GM18502 (cell line): ENCODE measurements around the gene HEATR5A.

Source experiments
- ATAC-seq: cut with Tn5 transposase; IDR thresholded peaks from one replicate; pipeline ENCODE4 v1.9.1; 2021; ENCODE audit warnings: mild to moderate bottlenecking; ENCODE audit not compliant: unreplicated experiment, poor library complexity

Gene HEATR5A

GRCh38 chr14:31428011-31428410 lies 7.7 kb upstream of the HEATR5A start:
- ATAC-seq: no peak

- no peak for ATAC-seq
Measured at GRCh38 chr14:31426663-31427062, 6.3 kb upstream of the HEATR5A start.

- no peak for ATAC-seq
Measured at GRCh38 chr14:31425905-31426304, 5.6 kb upstream of the HEATR5A start.

- no peak for ATAC-seq
Measured at GRCh38 chr14:31421200-31421599, 850 bp upstream of the HEATR5A start.

DNA sequence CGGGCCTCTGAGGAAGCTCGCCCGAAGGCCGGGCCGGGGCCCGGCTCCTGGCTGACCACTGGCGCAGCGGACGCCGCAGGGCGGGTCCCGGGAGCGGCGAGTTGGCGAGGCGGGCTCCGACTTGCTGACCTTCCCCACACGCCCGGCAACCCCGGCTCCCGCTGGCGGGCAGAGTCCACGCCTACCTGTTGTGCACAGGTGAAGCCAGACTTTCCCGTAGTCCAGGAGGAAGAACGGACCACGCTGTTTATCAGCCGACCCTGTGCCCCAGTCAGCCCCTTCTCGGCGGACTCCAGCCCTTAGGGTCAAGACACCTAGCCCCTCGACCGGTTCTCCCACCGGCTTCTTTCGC lies 407 bp downstream of the HEATR5A start:
- ATAC-seq: peak; percentile 25

GRCh38 chr14:31419179-31419966 lies 977 bp downstream of the HEATR5A start:
- no peak for ATAC-seq

DNA sequence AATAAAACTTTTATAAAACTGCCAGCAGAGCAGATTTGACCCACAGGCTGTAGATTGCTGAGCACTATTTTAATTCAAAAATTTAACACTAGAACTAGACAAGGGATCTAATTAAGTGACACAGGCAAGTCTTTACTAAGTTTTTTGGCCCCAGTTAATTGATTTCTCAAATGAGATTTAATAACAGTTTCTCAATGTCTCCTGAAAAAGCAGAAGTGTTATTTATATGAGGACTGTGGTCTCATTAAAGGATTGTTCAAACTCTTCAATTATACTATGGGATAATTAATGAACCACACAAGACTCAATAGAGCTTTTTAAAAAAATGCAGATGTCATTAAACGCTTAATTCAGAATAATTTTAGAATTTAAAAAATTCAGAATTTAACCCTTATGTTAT lies 1.9 kb downstream of the HEATR5A start:
- ATAC-seq: no peak

DNA sequence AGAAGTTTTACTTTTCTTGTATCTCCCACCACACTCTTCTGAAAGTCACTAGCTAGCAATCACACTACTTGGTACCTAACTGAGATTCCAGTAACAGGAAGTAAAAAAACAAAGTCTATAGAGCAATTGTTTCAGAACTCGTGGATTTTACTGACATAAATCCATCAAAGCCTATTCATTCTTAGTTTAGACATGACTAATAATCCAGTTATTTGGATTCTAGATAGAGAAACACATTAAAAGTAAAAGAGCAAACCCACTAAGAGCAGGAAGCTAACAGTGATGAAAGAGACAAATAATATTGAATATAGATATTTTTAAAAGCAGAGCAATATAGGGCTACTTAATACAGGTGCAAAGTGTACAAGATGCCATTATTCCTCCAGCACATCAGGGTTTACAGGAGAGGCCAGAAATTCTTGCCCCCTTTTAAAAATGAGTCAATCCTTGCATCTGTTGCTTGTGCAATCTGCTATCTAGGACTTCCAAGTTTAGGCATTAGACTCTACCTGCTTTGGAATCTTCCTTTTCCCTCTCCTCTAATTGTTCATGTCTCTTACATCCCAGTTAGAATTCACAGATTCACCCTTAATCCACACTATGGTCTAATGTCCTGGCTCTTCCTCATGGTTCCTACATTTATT lies 6.0 kb downstream of the HEATR5A start:
- no peak for ATAC-seq

DNA sequence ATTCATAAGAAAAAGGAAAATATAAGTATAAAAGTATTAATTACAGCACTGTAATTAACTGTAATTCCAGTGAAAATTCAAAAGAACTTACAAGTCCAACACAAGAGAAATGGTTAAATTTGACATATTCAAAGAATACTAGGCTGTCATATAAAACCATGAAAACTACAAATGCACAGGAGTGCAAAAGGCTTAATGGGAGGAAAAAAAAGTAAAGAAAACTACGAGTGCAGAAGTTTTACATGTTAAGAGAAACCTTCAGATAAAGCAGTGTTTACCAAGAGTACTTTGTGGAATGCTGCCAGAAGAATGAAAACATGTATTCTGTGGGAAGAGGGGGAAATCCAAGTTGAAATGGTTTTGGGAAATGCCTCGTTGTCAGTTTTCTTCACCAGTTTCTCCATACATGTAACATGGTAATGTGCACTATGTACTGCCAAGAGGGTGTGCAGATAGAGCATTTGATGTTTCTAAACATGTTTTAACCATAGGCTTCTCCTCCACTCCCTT lies 9.1 kb downstream of the HEATR5A start:
- no peak for ATAC-seq

- no peak for ATAC-seq
Measured at GRCh38 chr14:31410048-31410650, 10.2 kb downstream of the HEATR5A start.

- ATAC-seq: no peak
Measured at GRCh38 chr14:31408421-31408820, 11.9 kb downstream of the HEATR5A start.

GRCh38 chr14:31405599-31406232 lies 14.6 kb downstream of the HEATR5A start:
- ATAC-seq: no peak

DNA sequence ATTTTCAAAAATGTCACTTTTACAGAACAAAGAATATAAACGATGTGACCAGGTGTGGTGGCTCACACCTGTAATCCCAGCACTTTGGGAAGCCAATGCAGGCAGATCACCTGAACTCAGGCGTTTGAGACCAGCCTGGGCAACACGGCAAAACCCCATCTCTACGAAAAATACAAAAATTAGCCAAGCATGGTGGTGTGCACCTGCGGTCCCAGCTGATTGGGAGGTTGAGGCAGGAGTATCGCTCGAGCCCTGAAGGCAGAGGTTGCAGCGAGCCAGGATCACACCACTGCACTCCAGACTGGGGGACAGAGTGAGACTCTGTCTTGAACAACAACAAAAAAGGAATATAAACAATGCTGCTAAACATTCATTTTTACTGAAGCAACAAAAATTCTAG lies 15.2 kb downstream of the HEATR5A start:
- no peak for ATAC-seq

GRCh38 chr14:31403707-31404106 lies 16.6 kb downstream of the HEATR5A start:
- no peak for ATAC-seq

GRCh38 chr14:31402764-31403439 lies 17.4 kb downstream of the HEATR5A start:
- no peak for ATAC-seq

DNA sequence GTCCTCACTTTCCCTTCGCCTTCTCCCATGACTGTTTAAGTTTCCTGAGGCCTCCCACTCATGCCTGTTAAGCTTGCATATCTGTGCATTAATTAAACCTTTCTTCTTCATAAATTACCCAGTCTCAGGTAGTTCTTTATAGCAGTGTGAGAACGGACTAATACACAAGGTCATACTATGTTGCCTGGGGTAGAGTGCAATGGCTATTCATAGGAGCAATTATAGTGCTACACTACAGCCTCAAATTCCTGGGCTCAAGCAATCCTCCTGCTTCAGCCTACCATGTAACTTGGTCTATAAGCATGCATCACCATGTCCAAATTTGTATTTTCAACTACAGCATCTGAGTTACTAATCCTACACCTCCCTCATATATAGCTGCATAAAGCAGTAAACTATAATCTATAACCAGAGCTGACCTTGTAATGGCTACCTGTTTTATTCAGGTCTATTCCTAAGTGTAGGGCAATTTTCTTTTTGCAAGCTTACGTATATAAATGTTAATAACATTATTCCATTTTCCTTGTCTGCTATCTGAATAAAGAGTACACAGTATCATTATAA lies 18.9 kb downstream of the HEATR5A start:
- no peak for ATAC-seq

- peak; percentile 61 for ATAC-seq
Measured at GRCh38 chr14:31400031-31400638, 20.2 kb downstream of the HEATR5A start.

GRCh38 chr14:31395572-31396205 lies 24.7 kb downstream of the HEATR5A start:
- ATAC-seq: no peak

- ATAC-seq: no peak
Measured at GRCh38 chr14:31395119-31395518, 25.2 kb downstream of the HEATR5A start.
